Suprapubic skin (tissue), 4 donors: Measurements from ENCODE around the gene LCN12. TPM values are rescaled to one million over a fixed set of nuclear protein-coding genes. Genes with fewer than 3 reads are reported as not detected.
"Not testable (repeated sequence)": the region's sequence is repeated elsewhere in the genome, so short reads cannot be mapped to it uniquely, and the experiment has no call there.

Source experiments
- DNase-seq, 2 donors: peaks; one replicate each; pipeline ENCODE4 v3.0.0-alpha.2; 2019; ENCODE audit warnings: low spot score in 2 of 2
- H3K27ac ChIP-seq: fragments of 200-600 bp; sonication (generic); one replicate; pipeline ENCODE4 v1.5.1; 2019
- H3K27me3 ChIP-seq: fragments of 200-600 bp; sonication (generic); one replicate; pipeline ENCODE4 v1.5.1; 2019
- H3K36me3 ChIP-seq: fragments of 200-600 bp; sonication (generic); one replicate; pipeline ENCODE4 v1.5.1; 2019
- H3K4me1 ChIP-seq: fragments of 200-600 bp; sonication (generic); one replicate; pipeline ENCODE4 v1.5.1; 2019
- H3K4me3 ChIP-seq: fragments of 200-600 bp; sonication (generic); one replicate; pipeline ENCODE4 v1.5.1; 2019; ENCODE audit warnings: mild to moderate bottlenecking
- H3K9me3 ChIP-seq: fragments of 200-600 bp; sonication (generic); one replicate; pipeline ENCODE4 v1.5.1; 2019
- CTCF ChIP-seq, 2 donors: fragments of 200-600 bp in 1 of 2; fragments of 450-650 bp in 1 of 2; sonication (generic) in 1 of 2; IDR thresholded peaks; one replicate each; pipeline ENCODE4 v1.5.1; 2016 to 2019; ENCODE audit warnings: antibody characterized with exemption in 2 of 2, mild to moderate bottlenecking in 1 of 2, moderate library complexity in 1 of 2
- EP300 ChIP-seq: sonication (generic); formaldehyde crosslinking; IDR thresholded peaks from one replicate; pipeline ENCODE4 v1.6.1; 2017; ENCODE audit warnings: antibody characterized with exemption
- POLR2A ChIP-seq, 2 donors: fragments of 450-650 bp; IDR thresholded peaks; one replicate each; pipeline ENCODE4 v1.6.1; 2017; ENCODE audit warnings: antibody characterized with exemption in 2 of 2, mild to moderate bottlenecking in 2 of 2, moderate library complexity in 2 of 2
- POLR2AphosphoS5 ChIP-seq, 3 donors: sonication (generic); formaldehyde crosslinking; IDR thresholded peaks; one replicate each; pipeline ENCODE4 v1.6.1; 2017; ENCODE audit warnings: antibody characterized with exemption in 3 of 3
- WGBS: methylation state at CpG from one replicate; pipeline ENCODE4 v1.1.5; 2018; 5-methylcytosine and 5-hydroxymethylcytosine counted together
- total RNA-seq, 4 donors: library from RNA; depleted of rRNA; stranded (reverse); fragments of >200 nt; gene quantifications; one replicate each; pipeline ENCODE4 v1.1.0, GENCODE V29; 2016

The LCN12 gene
- total RNA-seq, 4 donors from 2014 or later: 3.7 TPM; not detected in 3

DNA sequence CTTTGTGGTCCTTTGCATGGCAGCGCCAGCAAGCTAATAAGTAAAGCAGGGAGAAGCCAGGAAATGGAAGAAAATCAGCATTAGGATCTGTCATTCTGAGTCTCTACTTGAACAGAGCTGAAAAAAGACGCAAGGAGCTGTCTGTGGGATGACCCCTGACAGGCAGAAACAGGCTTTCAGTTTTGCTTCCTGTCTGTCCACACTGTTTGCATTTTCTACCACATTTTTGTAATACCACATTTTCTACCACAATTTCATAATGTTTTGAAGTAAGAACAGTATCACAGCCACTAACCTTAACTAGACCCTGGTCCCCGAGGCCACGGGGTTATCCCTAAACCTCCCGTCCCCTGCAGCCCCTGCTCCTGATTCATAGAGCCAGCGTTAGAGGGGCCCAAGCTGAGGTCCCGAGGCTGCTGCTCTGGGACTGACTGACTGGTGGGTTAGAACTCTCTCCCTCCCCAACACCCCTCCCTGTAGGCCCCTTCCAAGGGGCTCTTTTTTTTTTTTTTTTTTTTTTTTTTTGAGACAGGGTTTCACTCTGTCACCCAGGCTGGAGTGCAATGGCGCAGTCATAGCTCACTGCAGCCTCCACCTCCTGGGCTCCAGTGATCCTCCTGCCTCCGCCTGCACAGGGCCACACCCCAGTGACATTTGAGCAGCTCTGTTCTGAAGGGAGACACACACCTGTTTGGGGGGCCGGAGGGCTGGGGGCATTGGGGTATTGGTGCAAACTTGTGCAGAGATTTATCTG, 48.3 kb downstream of the LCN12 start:
- WGBS: 55% methylated on average over 10 of the region's 10 CpGs
- peaks cover 4% of the 10 kb centered on the region for H3K27me3 ChIP-seq
- H3K9me3 ChIP-seq: no peaks in the 10 kb centered on the region
- no peak overlapping the region for H3K4me3 ChIP-seq
- H3K36me3 ChIP-seq: no peaks in the 10 kb centered on the region
- no peak for DNase-seq
- TF ChIP-seq POLR2AphosphoS5 (IDR thresholded peaks at IDR 0.05): no peak
- no peak for TF ChIP-seq POLR2A (IDR thresholded peaks at IDR 0.05)
- TF ChIP-seq EP300: no peak
- no peak for TF ChIP-seq CTCF (IDR thresholded peaks at IDR 0.05)
- no peak overlapping the region for H3K27ac ChIP-seq
- peaks cover 26% of the 10 kb centered on the region for H3K4me1 ChIP-seq

GRCh38 chr9:137001857-137002645, 50.0 kb downstream of the LCN12 start:
- no peak for TF ChIP-seq POLR2AphosphoS5 (IDR thresholded peaks at IDR 0.05)
- no peak for TF ChIP-seq EP300
- no peak for TF ChIP-seq POLR2A (IDR thresholded peaks at IDR 0.05)
- no peak for TF ChIP-seq CTCF (IDR thresholded peaks at IDR 0.05)
- WGBS: 85% methylated on average over 20 of the region's 20 CpGs
- no peak overlapping the region for H3K27ac ChIP-seq
- H3K27me3 ChIP-seq: peaks cover 4% of the 10 kb centered on the region
- no peaks in the 10 kb centered on the region for H3K36me3 ChIP-seq
- no peak overlapping the region for H3K4me3 ChIP-seq
- peaks cover 9% of the 10 kb centered on the region for H3K4me1 ChIP-seq
- H3K9me3 ChIP-seq: no peaks in the 10 kb centered on the region
- DNase-seq: no peak

DNA sequence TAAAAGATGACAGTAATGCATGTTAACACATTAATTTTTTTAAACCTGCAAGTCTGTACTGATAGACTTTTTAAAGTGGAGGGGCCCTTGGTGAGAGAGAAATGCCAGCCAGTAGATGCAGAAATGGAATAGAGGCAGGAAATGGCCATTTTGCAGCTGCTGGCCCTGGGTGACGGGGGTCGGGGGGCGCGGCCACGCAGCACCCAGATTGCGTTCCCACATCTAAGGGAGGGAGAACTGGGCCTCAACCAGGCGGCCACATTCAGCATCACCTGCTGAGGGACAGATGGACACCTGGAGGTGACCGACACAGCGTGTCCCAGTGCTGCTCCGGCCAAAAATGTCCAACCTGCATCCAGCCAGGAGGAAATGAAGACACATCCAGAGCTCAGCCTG, 50.6 kb downstream of the LCN12 start:
- TF ChIP-seq POLR2AphosphoS5 (IDR thresholded peaks at IDR 0.05) (no peak), CTCF (IDR thresholded peaks at IDR 0.05) (no peak), EP300 (no peak), POLR2A (IDR thresholded peaks at IDR 0.05) (no peak)
- DNase-seq: no peak
- Histone ChIP-seq H3K27me3 (no peaks in the 10 kb centered on the region), H3K36me3 (peaks cover 3% of the 10 kb centered on the region), H3K4me1 (peaks cover 3% of the 10 kb centered on the region), H3K9me3 (no peaks in the 10 kb centered on the region), H3K27ac (no peak overlapping the region), H3K4me3 (no peak overlapping the region)
- 93% methylated on average over 7 of the region's 10 CpGs for WGBS

DNA sequence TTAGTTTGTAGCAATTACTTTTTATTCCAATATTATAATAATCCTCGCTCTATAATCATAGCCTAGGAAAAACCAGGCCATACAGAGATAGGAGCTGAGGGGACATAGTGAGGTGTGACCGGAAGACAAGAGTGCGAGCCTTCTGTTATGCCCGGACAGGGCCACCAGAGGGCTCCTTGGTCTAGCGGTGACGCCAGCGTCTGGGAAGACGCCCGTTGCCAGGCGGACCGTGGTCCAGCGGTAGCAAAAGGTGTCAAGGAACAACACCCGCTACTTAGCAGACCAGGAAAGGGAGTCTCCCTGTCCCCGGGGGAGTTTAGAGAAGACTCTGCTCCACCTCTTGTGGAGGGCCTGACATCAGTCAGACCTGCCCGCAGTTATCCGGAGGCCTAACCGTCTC, 52.2 kb downstream of the LCN12 start:
- 34% methylated on average over 14 of the region's 17 CpGs for WGBS
- H3K36me3 ChIP-seq: peaks cover 18% of the 10 kb centered on the region
- peak in 1 of 2 donors; percentile 43 for TF ChIP-seq CTCF (IDR thresholded peaks at IDR 0.05)
- not testable (repeated sequence) for H3K27ac ChIP-seq, H3K27me3 ChIP-seq, DNase-seq, H3K9me3 ChIP-seq, H3K4me1 ChIP-seq, H3K4me3 ChIP-seq

Other genes starting within 250 kb of the LCN12 start
- 10 to 100 TPM in 1 of 4 donors, 1 to 10 TPM in 3; 3.8 to 13.1 (median 6.3) TPM for gene DIPK1B, start 239.7 kb upstream of the LCN12 start, total RNA-seq
- gene LCN10, start 209.3 kb upstream of the LCN12 start, total RNA-seq: 1 to 10 TPM in 2 of 4 donors, under 1 TPM in 1, not detected in 1; 0.32 to 3.5 (median 2.8) TPM
- 1 to 10 TPM; 4.0 to 8.3 (median 5.9) TPM for gene LCN6, start 203.7 kb upstream of the LCN12 start, total RNA-seq
- gene LCN8, start 194.0 kb upstream of the LCN12 start, total RNA-seq: not detected
- gene LCN15, start 187.8 kb upstream of the LCN12 start, total RNA-seq: under 1 TPM in 1 of 4 donors, not detected in 3; 0.21 TPM
- 100 to 1,000 TPM in 2 of 4 donors, 10 to 100 TPM in 2; 71.1 to 148 (median 115) TPM for gene TMEM141, start 160.9 kb upstream of the LCN12 start, total RNA-seq
- 10 to 100 TPM in 1 of 4 donors, 1 to 10 TPM in 3; 1.1 to 10.3 (median 2.3) TPM for gene CCDC183, start 155.9 kb upstream of the LCN12 start, total RNA-seq
- 10 to 100 TPM; 54.2 to 70.7 (median 61.0) TPM for gene RABL6, start 144.3 kb upstream of the LCN12 start, total RNA-seq
- 1 to 10 TPM; 1.6 to 3.1 (median 2.2) TPM for gene AJM1, start 109.8 kb upstream of the LCN12 start, total RNA-seq
- gene PHPT1, start 102.9 kb upstream of the LCN12 start, total RNA-seq: 10 to 100 TPM; 41.9 to 64.2 (median 46.6) TPM
- gene MAMDC4, start 99.9 kb upstream of the LCN12 start, total RNA-seq: 1 to 10 TPM; 1.3 to 3.9 (median 1.8) TPM
- gene EDF1, start 86.0 kb upstream of the LCN12 start, total RNA-seq: 100 to 1,000 TPM; 236 to 328 (median 311) TPM
- gene TRAF2, start 65.8 kb upstream of the LCN12 start, total RNA-seq: 10 to 100 TPM in 2 of 4 donors, 1 to 10 TPM in 2; 8.6 to 16.1 (median 10.5) TPM
- gene FBXW5, start 7.5 kb upstream of the LCN12 start, total RNA-seq: 100 to 1,000 TPM; 101 to 166 (median 142) TPM
- 1 to 10 TPM in 1 of 4 donors, not detected in 3; 2.7 TPM for gene C8G, start 7.0 kb upstream of the LCN12 start, total RNA-seq
- 10 to 100 TPM in 3 of 4 donors, 1 to 10 TPM in 1; 4.3 to 31.7 (median 25.7) TPM for gene PTGDS, start 25.2 kb downstream of the LCN12 start, total RNA-seq
- under 1 TPM in 2 of 4 donors, not detected in 2; 0.18 to 0.40 TPM for gene LCNL1, start 30.7 kb downstream of the LCN12 start, total RNA-seq
- gene PAXX, start 40.1 kb downstream of the LCN12 start, total RNA-seq: 10 to 100 TPM; 43.2 to 68.6 (median 61.5) TPM
- gene CLIC3, start 44.3 kb downstream of the LCN12 start, total RNA-seq: 100 to 1,000 TPM in 3 of 4 donors, 10 to 100 TPM in 1; 20.6 to 159 (median 130) TPM
- gene ABCA2, start 76.0 kb downstream of the LCN12 start, total RNA-seq: 10 to 100 TPM; 10.4 to 44.7 (median 33.4) TPM
- gene FUT7, start 79.8 kb downstream of the LCN12 start, total RNA-seq: under 1 TPM in 1 of 4 donors, not detected in 3; 0.72 TPM
- gene NPDC1, start 93.9 kb downstream of the LCN12 start, total RNA-seq: 10 to 100 TPM; 22.2 to 64.0 (median 47.3) TPM
- gene ENTPD2, start 101.8 kb downstream of the LCN12 start, total RNA-seq: 10 to 100 TPM; 13.3 to 20.8 (median 16.7) TPM
- 10 to 100 TPM in 3 of 4 donors, 1 to 10 TPM in 1; 8.2 to 13.6 (median 13.3) TPM for gene SAPCD2, start 118.3 kb downstream of the LCN12 start, total RNA-seq
- 10 to 100 TPM in 1 of 4 donors, 1 to 10 TPM in 3; 5.0 to 10.1 (median 6.8) TPM for gene UAP1L1, start 125.2 kb downstream of the LCN12 start, total RNA-seq
- 10 to 100 TPM; 52.1 to 99.2 (median 63.1) TPM for gene MAN1B1, start 134.7 kb downstream of the LCN12 start, total RNA-seq
- gene DPP7, start 162.5 kb downstream of the LCN12 start, total RNA-seq: 100 to 1,000 TPM in 2 of 4 donors, 10 to 100 TPM in 2; 71.4 to 139 (median 96.5) TPM
- under 1 TPM in 3 of 4 donors, not detected in 1; 0.16 to 0.25 (median 0.16) TPM for gene GRIN1, start 186.9 kb downstream of the LCN12 start, total RNA-seq
- 10 to 100 TPM in 1 of 4 donors, 1 to 10 TPM in 3; 5.4 to 37.2 (median 7.9) TPM for gene LRRC26, start 217.8 kb downstream of the LCN12 start, total RNA-seq
- gene TMEM210, start 219.8 kb downstream of the LCN12 start, total RNA-seq: not detected
- 10 to 100 TPM; 24.8 to 99.8 (median 54.9) TPM for gene ANAPC2, start 236.3 kb downstream of the LCN12 start, total RNA-seq
- gene SSNA1, start 236.4 kb downstream of the LCN12 start, total RNA-seq: 10 to 100 TPM; 45.9 to 72.0 (median 71.1) TPM
- gene TPRN, start 248.5 kb downstream of the LCN12 start, total RNA-seq: 10 to 100 TPM; 12.6 to 23.6 (median 18.7) TPM